Brain microvascular endothelial cell (primary cell): ENCODE results near the gene ZC2HC1B.

Experiments used
- DNase-seq: peaks from one replicate; pipeline ENCODE4 v3.0.0-alpha.2; 2020
- H3K27ac ChIP-seq: fragments of 250-450 bp; sonication (Bioruptor Pico); 2 replicates; pipeline ENCODE4 v1.5.1; 2020; ENCODE audit warnings: mild to moderate bottlenecking, moderate library complexity
- H3K27me3 ChIP-seq: fragments of 250-450 bp; sonication (Bioruptor Pico); replicated peaks from 2 replicates; pipeline ENCODE4 v1.5.1; 2020; ENCODE audit warnings: mild to moderate bottlenecking
- H3K36me3 ChIP-seq: fragments of 250-450 bp; sonication (Bioruptor Pico); replicated peaks from 2 replicates; pipeline ENCODE4 v1.5.1; 2020; ENCODE audit warnings: mild to moderate bottlenecking
- H3K4me3 ChIP-seq: 2 replicates; pipeline ENCODE4 v1.5.1; 2011; ENCODE audit warnings: low read depth, mild to moderate bottlenecking, control low read depth, low read length, moderate library complexity
- in situ Hi-C: cut with HindIII; loops from 2 replicates; pipeline ENCODE4 v1.10.0; 2017; ENCODE audit warnings: low sequenced_read_pairs, low pct_ligation_motif_present
- TF ChIP-seq, protein P1 (sequence below): IDR thresholded peaks from 2 replicates; pipeline ENCODE4 v1.5.1; 2011; ENCODE audit warnings: low read depth, mild to moderate bottlenecking, moderate library complexity, low read length, control low read depth, inconsistent platforms; ENCODE audit errors: missing control alignments

The ZC2HC1B gene

DNA sequence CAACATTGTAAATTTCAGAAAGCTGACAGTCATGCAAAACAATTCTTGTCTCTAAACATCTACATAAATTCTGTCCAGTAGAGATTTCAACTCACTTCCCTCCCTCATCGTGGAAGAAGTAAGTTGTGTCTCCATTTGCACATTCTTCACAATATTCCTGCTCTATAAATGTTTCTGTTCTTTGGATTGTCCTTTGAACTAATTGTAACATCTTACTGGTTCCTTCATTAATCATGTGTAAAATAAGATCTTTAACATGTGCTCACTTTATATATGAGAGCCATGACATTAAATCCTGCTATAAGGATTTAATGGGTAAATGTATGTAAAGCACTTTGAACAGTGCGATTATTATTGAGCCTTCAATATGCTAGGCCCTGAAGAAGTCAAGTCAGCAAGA is 28.1 kb upstream of the ZC2HC1B start:
- in situ Hi-C loops = no loop called here
- DNase-seq = no peak
- no peak overlapping the region for H3K4me3 ChIP-seq
- no peak overlapping the region for H3K27ac ChIP-seq
- H3K36me3 ChIP-seq = no peaks in the 10 kb centered on the region
- TF ChIP-seq, protein P1, sequence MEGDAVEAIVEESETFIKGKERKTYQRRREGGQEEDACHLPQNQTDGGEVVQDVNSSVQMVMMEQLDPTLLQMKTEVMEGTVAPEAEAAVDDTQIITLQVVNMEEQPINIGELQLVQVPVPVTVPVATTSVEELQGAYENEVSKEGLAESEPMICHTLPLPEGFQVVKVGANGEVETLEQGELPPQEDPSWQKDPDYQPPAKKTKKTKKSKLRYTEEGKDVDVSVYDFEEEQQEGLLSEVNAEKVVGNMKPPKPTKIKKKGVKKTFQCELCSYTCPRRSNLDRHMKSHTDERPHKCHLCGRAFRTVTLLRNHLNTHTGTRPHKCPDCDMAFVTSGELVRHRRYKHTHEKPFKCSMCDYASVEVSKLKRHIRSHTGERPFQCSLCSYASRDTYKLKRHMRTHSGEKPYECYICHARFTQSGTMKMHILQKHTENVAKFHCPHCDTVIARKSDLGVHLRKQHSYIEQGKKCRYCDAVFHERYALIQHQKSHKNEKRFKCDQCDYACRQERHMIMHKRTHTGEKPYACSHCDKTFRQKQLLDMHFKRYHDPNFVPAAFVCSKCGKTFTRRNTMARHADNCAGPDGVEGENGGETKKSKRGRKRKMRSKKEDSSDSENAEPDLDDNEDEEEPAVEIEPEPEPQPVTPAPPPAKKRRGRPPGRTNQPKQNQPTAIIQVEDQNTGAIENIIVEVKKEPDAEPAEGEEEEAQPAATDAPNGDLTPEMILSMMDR = no peak
- no peaks in the 10 kb centered on the region for H3K27me3 ChIP-seq

- Histone ChIP-seq H3K27ac (no peak overlapping the region), H3K4me3 (no peak overlapping the region), H3K36me3 (no peaks in the 10 kb centered on the region), H3K27me3 (no peaks in the 10 kb centered on the region)
- in situ Hi-C loops = no loop called here
- DNase-seq = no peak
- TF ChIP-seq, protein P1 = no peak
Observed at GRCh38 chr6:143838395-143838794, 25.9 kb upstream of the ZC2HC1B start.

- Histone ChIP-seq H3K36me3 (no peaks in the 10 kb centered on the region), H3K27ac (no peak overlapping the region), H3K27me3 (no peaks in the 10 kb centered on the region), H3K4me3 (no peak overlapping the region)
- DNase-seq = no peak
- TF ChIP-seq, protein P1 = no peak
- in situ Hi-C loops = no loop called here
Observed at GRCh38 chr6:143839196-143839595, 25.1 kb upstream of the ZC2HC1B start.

- TF ChIP-seq, protein P1 = no peak
- in situ Hi-C loops = no loop called here
- peaks cover 9% of the 10 kb centered on the region for H3K36me3 ChIP-seq
- no peak overlapping the region for H3K27ac ChIP-seq
- DNase-seq = no peak
- H3K27me3 ChIP-seq = no peaks in the 10 kb centered on the region
- no peak overlapping the region for H3K4me3 ChIP-seq
Observed at GRCh38 chr6:143840595-143841265, 23.5 kb upstream of the ZC2HC1B start.

DNA sequence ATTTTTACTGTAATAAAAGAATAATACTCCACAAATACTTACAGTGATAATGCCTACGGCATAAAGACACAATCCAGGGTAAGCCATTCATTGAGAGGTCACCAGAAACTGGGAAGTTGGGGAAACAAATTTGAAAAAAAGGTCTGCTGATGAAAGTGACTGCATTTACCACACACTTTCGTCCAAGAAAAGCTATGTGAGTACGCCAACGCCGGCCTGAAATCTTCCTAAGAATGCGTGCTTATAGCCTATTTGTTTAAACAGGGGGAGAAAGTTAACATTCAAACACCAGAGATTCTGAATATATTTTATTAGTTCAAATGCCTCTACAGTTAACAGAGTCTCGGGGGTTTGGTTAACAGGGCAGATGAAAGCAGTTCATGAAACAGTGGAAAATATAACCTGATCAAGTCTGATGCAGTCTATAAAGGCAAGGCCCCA is 21.8 kb upstream of the ZC2HC1B start:
- DNase-seq = peak; percentile 19
- in situ Hi-C loops = no loop called here
- peak overlapping the region; percentile 87 for H3K27ac ChIP-seq
- TF ChIP-seq, protein P1 = no peak
- H3K4me3 ChIP-seq = peak overlapping the region; percentile 94
- no peaks in the 10 kb centered on the region for H3K27me3 ChIP-seq
- H3K36me3 ChIP-seq = peaks cover 21% of the 10 kb centered on the region
